HG03558 (cell line): ENCODE data around the gene GAS2.

ENCODE experiments used
- ATAC-seq: cut with Tn5 transposase; IDR thresholded peaks from one replicate; pipeline ENCODE4 v1.9.1; 2021; ENCODE audit warnings: moderate number of reproducible peaks; ENCODE audit not compliant: unreplicated experiment; ENCODE audit errors: extremely low read depth

Gene GAS2

DNA sequence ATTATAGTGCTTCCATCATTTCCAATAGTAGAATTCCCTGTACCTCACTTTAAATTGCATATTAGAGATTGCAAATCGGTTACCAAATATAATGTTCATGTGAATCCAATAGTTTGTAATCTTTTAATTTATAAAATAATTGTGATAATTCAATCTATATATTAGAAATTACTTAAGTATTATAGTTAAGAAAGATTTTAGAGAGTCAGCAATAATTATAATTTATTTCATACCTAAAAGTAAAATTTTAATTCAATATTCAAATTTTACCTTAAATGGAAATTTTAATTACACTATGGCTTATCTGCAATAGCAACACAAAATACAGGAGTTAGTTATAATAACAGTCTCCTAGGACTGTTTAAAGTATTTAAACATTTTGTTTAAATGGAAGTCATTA, 180.3 kb downstream of the GAS2 start:
- ATAC-seq, result no peak

DNA sequence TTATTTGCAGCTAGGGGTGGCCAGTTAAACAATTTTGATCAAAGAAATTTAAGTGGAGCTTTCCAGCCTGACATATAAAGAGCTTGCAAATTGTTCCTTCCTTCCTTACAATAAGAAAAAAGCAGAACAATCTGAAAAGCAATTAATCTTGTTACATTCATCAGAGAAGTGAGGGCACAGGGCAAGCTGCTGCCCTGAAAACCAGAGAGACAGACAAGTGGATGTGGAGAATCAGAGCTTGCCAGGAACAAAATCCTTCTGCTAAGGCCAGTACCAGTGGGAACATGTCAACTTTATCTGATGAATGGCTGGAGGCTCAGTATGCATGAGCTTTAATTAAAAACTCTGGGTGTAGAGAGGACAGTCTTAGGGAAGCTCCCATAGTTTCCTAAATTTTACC, 185.1 kb downstream of the GAS2 start:
- no peak for ATAC-seq

DNA sequence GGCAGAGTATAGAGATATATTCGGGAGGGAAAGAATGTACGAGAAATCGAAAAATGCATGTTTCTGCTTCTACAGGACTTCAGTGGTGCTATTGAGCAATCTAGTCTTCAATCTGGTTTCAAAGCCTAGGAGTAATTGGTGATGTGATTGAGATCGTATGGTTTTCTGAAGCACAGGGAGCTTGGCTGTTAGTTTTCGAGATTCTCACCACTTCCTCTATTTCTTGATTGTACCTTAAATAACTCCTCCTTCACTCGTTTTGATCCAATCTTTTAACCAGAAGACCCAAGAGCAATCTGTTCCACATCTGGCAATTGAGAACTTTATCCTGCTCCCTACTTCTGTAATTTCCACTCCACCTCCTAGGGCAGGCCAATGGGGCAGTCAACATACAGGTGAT, 193.3 kb downstream of the GAS2 start:
- no peak for ATAC-seq

DNA sequence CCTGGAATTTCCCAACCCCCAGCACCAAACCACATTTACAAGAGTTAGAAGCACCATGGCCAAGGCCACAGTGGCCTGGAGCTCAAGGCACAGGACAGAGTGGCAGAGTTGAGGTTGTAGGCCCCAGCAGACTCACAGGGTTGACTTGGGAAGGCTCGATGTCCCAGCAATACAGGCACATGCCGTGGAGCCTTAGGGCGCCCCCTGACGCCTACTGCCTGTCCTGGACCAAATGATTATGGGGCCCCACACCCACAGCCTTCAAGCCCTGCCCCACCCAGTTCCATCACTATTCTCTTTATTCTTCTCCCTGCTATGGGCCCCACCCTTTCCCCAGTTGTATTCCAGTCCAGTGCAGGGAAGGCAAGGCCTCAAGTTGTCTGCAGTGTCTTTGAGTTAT, 193.8 kb downstream of the GAS2 start, which contains the start of gene CCDC179:
Gene CCDC179, minus strand, starts transcription at position 234 of the 400 bp plus-strand sequence. Its CDS starts 53 bp downstream, at position 181.
- no peak for ATAC-seq
